HG03108 (cell line): ENCODE measurements around the gene SIL1.
"Not testable (repeated sequence)": the region's sequence is repeated elsewhere in the genome, so short reads cannot be mapped to it uniquely, and the experiment has no call there.

Source experiments
- ATAC-seq: cut with Tn5 transposase; IDR thresholded peaks from one replicate; pipeline ENCODE4 v1.9.1; 2021; ENCODE audit warnings: moderate library complexity; ENCODE audit not compliant: unreplicated experiment

Gene SIL1

GRCh38 chr5:139038613-139039305 is 159.4 kb downstream of the SIL1 start:
- ATAC-seq, result no peak

DNA sequence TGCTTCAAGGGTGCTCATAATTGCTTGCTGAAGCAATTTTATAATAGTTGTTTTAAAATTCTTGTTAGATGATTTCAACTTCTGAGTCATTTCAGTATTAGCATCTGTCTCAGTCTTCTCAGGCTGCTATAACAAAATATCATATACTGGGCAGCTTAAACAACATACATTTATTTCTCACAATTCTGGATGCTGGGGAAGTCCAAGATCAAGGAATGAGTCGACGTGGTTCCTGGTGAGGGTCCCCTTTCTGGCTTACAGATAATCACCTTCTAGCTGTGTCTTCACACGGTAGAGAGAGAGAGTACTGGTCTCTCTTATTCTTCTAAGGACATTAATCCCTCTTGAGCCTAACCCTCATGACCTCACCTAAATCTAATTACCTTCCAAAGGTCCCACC is 160.4 kb downstream of the SIL1 start:
- no peak for ATAC-seq

- not testable (repeated sequence) for ATAC-seq
These were observed 161.8 kb downstream of the SIL1 start for GRCh38 chr5:139036332-139036731.

- no peak for ATAC-seq
These were observed 171.0 kb downstream of the SIL1 start for GRCh38 chr5:139027150-139027549.

DNA sequence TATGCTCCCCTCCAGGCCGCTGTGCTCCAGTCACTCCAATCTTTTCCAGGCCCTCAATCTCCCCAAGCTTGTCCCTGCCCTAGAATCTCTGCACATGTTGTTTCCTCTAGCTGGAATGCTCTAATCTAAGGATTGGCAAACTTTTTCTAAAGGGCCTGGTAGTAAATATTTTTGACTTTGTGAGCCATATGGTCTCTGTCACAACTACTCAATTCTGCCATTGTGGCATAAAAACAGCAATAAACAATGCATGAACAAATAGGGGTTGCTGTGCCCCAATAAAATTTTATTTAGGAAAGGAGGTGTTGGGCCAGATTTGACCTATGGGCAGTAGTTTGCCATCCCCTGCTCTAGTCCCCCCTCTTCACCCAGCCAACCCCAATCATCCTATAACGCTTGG is 172.5 kb downstream of the SIL1 start:
- ATAC-seq, result no peak

GRCh38 chr5:139023286-139023685 is 174.9 kb downstream of the SIL1 start:
- ATAC-seq, result no peak

- no peak for ATAC-seq
These were observed 175.6 kb downstream of the SIL1 start for GRCh38 chr5:139022528-139022927.

DNA sequence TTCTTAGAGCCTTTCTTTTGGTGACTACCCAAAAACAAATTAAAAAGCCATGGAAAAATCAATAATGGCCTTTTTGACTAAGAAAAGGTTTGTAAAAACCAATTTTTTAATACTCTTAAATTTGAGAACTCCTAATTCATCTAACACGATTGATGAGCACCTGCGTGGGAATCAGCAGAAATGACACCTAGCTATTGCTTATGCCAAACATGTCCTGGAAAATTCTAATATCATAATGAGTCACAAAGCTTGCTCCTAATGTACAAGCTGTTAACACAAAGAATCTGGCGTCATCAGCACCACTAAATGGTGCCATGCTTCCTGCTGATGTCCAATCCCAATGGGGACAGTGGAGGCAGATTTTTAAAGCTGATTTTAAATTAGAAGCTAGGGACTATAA is 176.8 kb downstream of the SIL1 start:
- ATAC-seq, result no peak

DNA sequence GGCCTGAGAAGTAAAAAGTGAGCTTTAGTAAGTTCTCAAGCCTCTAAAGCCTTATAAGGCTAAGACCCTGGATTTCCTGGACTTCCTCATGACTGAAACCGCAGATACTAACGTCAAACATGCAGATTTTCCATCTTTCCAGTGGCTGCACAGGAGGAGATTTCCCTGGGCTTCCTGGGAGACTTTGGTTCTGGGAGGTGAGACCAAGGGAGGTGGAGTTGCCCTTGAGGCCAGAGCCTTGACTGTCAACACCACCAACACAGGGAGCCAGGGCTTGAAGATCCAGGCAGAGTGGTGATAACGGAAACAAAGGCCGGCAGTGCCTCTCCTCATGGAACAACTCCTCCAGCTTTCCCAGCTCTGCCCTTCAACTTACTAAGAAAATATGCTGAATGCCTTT is 178.3 kb downstream of the SIL1 start:
- no peak for ATAC-seq

- no peak for ATAC-seq
These were observed 179.0 kb downstream of the SIL1 start for GRCh38 chr5:139019211-139019610.

- no peak for ATAC-seq
These were observed 180.5 kb downstream of the SIL1 start for GRCh38 chr5:139017624-139018023.

DNA sequence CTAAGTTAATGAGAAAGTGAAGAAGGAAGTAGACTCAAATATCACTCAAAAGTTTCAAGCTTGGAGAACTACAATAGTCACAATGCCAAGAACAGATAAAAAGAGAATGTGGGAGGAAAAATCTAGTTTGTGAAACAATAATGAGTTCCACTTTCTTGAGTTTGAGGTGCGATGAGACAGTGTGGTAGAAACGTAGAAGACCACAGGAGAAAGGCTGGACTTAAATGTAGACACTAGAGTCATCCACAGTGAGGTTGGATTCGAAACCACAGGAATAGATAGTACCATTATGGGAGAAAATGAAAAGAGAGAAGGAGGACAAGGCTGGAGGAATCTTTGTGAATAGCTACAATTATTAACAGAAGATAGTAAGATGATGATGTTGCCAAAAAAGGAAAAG is 182.0 kb downstream of the SIL1 start:
- no peak for ATAC-seq

DNA sequence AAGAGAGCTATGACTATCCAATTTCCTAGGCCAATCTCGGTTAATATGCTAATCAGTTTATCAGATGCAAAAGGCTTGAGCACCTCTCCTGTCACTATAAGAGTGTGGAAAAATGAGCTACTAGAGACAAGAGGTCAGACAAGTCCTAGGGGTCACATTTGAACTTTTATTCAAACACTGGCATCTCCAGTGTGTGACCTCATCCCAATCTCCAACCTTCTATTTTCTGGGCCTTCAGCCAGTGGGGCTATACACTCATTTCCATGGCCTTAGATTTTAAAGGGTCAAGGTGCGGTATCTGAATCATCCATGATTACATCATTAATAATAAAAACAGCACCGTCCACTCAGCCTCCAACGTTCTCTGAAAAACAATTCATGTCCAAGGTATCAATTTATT is 183.4 kb downstream of the SIL1 start:
- no peak for ATAC-seq

GRCh38 chr5:139012176-139012575 is 186.0 kb downstream of the SIL1 start:
- ATAC-seq, result no peak

- not testable (repeated sequence) for ATAC-seq
These were observed 187.0 kb downstream of the SIL1 start for GRCh38 chr5:139011156-139011555.

- no peak for ATAC-seq
These were observed 193.5 kb downstream of the SIL1 start for GRCh38 chr5:139004374-139005307.

GRCh38 chr5:138999674-139000073 is 198.5 kb downstream of the SIL1 start:
- ATAC-seq, result no peak

DNA sequence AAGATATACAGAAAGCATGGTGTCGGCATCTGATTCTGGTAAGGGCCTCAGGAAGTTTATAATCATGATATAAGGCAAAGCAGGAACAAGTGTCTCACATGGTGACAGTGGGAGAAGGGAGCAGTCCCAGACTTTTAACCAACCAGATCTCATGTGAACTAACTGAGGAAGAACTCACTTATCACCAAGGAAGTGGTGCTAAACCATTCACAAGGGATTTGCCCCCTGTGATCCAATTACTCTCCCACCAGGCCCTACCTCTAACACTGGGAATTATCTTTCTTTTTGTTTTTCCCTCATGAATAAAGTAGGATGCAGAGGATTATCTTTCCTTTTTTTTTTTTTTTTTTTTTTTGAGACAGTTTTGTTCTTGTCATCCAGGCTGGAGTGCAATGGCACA is 199.6 kb downstream of the SIL1 start:
- ATAC-seq, result no peak

GRCh38 chr5:138996120-138996519 is 202.0 kb downstream of the SIL1 start:
- ATAC-seq, result no peak

- ATAC-seq, result no peak
These were observed 207.1 kb downstream of the SIL1 start for GRCh38 chr5:138990986-138991590.

DNA sequence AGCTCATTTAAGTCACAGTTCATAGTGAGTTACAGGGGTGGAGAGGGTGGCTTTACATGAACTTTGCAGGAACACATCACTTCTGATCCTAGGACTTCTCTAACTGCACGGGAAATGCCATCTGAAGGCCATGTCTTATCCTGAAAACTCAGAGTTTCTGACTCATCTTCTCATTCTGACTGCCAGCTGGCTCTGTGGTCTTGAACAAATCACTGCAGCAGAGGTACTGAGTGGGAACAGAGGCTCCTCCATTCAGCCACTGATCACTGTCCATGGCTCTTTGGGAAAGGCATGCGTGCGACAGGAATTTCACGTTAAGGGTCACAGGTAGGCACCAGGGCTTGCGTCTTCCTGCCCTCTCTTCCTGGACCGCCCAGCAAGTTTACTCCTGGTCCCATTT is 208.4 kb downstream of the SIL1 start:
- no peak for ATAC-seq
